Measurements from ENCODE around the gene CLEC14A. TPM values are rescaled to one million over a fixed set of nuclear protein-coding genes. Genes with fewer than 3 reads are reported as not detected.

The CLEC14A gene
- polyA plus RNA-seq, 1 of the 3 experiments (the other 2 are of a cell fraction), result 0.02 TPM

DNA sequence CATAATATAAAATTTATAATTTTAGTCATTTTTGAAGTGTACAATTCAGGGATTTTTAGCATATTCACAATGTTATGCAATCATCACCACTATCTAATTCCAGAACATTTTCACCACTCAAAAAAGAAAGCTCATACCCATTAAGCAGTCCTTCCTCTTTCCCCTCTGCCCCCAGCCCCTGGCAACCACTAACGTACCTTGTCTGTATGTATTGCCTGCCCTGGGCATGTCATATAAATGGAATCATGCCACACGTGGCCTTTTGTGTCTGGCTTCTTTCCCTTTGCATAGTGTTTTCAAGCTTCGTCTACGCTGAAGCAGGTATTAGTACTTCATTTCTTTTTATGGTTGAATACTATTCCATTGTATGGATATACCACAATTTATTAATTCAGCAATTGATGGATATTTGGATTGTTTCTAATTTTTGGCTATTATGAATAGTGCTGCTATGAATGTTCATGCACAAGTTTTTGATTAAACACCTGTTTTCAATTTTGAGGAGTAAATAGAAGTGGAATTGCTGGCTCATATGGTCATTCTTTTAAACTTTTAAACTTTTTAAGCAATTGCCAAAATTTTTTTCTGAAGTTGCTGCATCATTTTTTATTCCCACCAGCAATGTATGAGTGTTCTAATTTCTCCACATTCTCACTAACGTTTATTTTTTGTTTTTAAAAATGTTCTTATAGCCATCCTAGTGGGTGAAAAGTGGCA, 49.8 kb downstream of the CLEC14A start:
- no peaks in the 10 kb centered on the region for H3K9me3 ChIP-seq
- DNase-seq, result no peak
- no peak overlapping the region for H3K4me2 ChIP-seq
- TF ChIP-seq GATA2 (CRISPR knock-in tag; IDR thresholded peaks at IDR 0.05) (no peak), SIN3A (IDR thresholded peaks at IDR 0.05; ENCODE audit: borderline replicate concordance, low read depth, low read length) (no peak), FOXJ3 (CRISPR knock-in tag; IDR thresholded peaks at IDR 0.05) (no peak), ELF1 (IDR thresholded peaks at IDR 0.05) (no peak), GABPA (IDR thresholded peaks at IDR 0.05; ENCODE audit: low read depth) (no peak), TAF1 (IDR thresholded peaks at IDR 0.05; ENCODE audit: borderline replicate concordance, low read depth, low read length) (no peak), EP300 (IDR thresholded peaks at IDR 0.05; ENCODE audit: borderline replicate concordance in 1 of 2, low read depth in 1 of 2, low read length in 1 of 2) (no peak), RXRA (IDR thresholded peaks at IDR 0.05; ENCODE audit: borderline replicate concordance, low read depth) (no peak), FOSL2 (IDR thresholded peaks at IDR 0.05; ENCODE audit: borderline replicate concordance, low read depth) (no peak), CHD2 (IDR thresholded peaks at IDR 0.05; ENCODE audit: low read length, partially characterized antibody) (no peak), POLR2AphosphoS5 (IDR thresholded peaks at IDR 0.05; ENCODE audit: low read depth, low read length) (no peak), RFX5 (IDR thresholded peaks at IDR 0.05; ENCODE audit: low read length) (no peak), JUND (IDR thresholded peaks at IDR 0.05) (no peak), MXI1 (IDR thresholded peaks at IDR 0.05; ENCODE audit: low read depth, low read length) (no peak)
- TF ChIP-seq, protein P1, sequence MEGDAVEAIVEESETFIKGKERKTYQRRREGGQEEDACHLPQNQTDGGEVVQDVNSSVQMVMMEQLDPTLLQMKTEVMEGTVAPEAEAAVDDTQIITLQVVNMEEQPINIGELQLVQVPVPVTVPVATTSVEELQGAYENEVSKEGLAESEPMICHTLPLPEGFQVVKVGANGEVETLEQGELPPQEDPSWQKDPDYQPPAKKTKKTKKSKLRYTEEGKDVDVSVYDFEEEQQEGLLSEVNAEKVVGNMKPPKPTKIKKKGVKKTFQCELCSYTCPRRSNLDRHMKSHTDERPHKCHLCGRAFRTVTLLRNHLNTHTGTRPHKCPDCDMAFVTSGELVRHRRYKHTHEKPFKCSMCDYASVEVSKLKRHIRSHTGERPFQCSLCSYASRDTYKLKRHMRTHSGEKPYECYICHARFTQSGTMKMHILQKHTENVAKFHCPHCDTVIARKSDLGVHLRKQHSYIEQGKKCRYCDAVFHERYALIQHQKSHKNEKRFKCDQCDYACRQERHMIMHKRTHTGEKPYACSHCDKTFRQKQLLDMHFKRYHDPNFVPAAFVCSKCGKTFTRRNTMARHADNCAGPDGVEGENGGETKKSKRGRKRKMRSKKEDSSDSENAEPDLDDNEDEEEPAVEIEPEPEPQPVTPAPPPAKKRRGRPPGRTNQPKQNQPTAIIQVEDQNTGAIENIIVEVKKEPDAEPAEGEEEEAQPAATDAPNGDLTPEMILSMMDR (IDR thresholded peaks at IDR 0.05), result no peak
- TF ChIP-seq, protein P2, sequence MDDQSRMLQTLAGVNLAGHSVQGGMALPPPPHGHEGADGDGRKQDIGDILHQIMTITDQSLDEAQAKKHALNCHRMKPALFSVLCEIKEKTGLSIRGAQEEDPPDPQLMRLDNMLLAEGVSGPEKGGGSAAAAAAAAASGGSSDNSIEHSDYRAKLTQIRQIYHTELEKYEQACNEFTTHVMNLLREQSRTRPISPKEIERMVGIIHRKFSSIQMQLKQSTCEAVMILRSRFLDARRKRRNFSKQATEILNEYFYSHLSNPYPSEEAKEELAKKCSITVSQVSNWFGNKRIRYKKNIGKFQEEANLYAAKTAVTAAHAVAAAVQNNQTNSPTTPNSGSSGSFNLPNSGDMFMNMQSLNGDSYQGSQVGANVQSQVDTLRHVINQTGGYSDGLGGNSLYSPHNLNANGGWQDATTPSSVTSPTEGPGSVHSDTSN (IDR thresholded peaks at IDR 0.05), result no peak
- TF ChIP-seq, protein P3, sequence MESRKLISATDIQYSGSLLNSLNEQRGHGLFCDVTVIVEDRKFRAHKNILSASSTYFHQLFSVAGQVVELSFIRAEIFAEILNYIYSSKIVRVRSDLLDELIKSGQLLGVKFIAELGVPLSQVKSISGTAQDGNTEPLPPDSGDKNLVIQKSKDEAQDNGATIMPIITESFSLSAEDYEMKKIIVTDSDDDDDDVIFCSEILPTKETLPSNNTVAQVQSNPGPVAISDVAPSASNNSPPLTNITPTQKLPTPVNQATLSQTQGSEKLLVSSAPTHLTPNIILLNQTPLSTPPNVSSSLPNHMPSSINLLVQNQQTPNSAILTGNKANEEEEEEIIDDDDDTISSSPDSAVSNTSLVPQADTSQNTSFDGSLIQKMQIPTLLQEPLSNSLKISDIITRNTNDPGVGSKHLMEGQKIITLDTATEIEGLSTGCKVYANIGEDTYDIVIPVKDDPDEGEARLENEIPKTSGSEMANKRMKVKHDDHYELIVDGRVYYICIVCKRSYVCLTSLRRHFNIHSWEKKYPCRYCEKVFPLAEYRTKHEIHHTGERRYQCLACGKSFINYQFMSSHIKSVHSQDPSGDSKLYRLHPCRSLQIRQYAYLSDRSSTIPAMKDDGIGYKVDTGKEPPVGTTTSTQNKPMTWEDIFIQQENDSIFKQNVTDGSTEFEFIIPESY (IDR thresholded peaks at IDR 0.05; ENCODE audit: borderline replicate concordance, low read depth), result no peak
- CTCF ChIA-PET, result no interaction called here
- no peak overlapping the region for H3K4me3 ChIP-seq (ENCODE audit: low read depth in 2 of 2, low read length in 1 of 2)
- H3F3A ChIP-seq (replicated peaks; ENCODE audit: insufficient read depth), result peaks cover 2% of the 10 kb centered on the region
- H3K4me1 ChIP-seq (ENCODE audit: control insufficient read depth in 1 of 2, insufficient read depth in 2 of 2, low read depth in 1 of 2, low read length in 1 of 2), result no peaks in the 10 kb centered on the region
- 5% methylated on average over 5 of the region's 5 CpGs for WGBS (ENCODE audit: low lambda C conversion rate)
- H3K27me3 ChIP-seq (ENCODE audit: insufficient read depth), result peaks cover 9% of the 10 kb centered on the region; the same call in 1 of the 2 replicates
- POLR2A ChIA-PET, result no interaction called here
- H2AFZ ChIP-seq (ENCODE audit: low read depth), result no peak overlapping the region
- no peak overlapping the region for H3K9ac ChIP-seq
- no peaks in the 10 kb centered on the region for H3K36me3 ChIP-seq (replicated peaks in 1 of 2; ENCODE audit: control insufficient read depth in 1 of 2, insufficient read depth in 2 of 2, low read length in 1 of 2)
- H4K20me1 ChIP-seq (ENCODE audit: insufficient read depth), result no peaks in the 10 kb centered on the region
- no peak overlapping the region for H3K27ac ChIP-seq (ENCODE audit: low read depth in 2 of 2, low read length in 1 of 2)
- no peaks in the 10 kb centered on the region for H3K9me2 ChIP-seq
- no peaks in the 10 kb centered on the region for H3K79me2 ChIP-seq (ENCODE audit: insufficient read depth)

Measured in SK-N-SH (cell line).